GM19463 (cell line): ENCODE measurements around the gene ASIP.
"Not testable (repeated sequence)": the region's sequence is repeated elsewhere in the genome, so short reads cannot be mapped to it uniquely, and the experiment has no call there.

Source experiments
- ATAC-seq: cut with Tn5 transposase; IDR thresholded peaks from one replicate; pipeline ENCODE4 v1.9.1; 2021; ENCODE audit warnings: mild to moderate bottlenecking, moderate library complexity; ENCODE audit not compliant: unreplicated experiment

The ASIP gene

GRCh38 chr20:34242015-34242414 lies 792 bp downstream of the ASIP start:
- ATAC-seq, result not testable (repeated sequence)

- ATAC-seq, result no peak
These were observed 1.7 kb downstream of the ASIP start for GRCh38 chr20:34242879-34243278.

- ATAC-seq, result no peak
These were observed 2.2 kb downstream of the ASIP start for GRCh38 chr20:34243377-34243776.

GRCh38 chr20:34246126-34246626 lies 5.0 kb downstream of the ASIP start:
- ATAC-seq, result no peak

- ATAC-seq, result no peak
These were observed 8.1 kb downstream of the ASIP start for GRCh38 chr20:34249291-34249690.

- ATAC-seq, result no peak
These were observed 8.8 kb downstream of the ASIP start for GRCh38 chr20:34250005-34250404.

- no peak for ATAC-seq
These were observed 10.4 kb downstream of the ASIP start for GRCh38 chr20:34251619-34252018.

- ATAC-seq, result not testable (repeated sequence)
These were observed 11.3 kb downstream of the ASIP start for GRCh38 chr20:34252431-34253086.

GRCh38 chr20:34254979-34255378 lies 13.8 kb downstream of the ASIP start:
- ATAC-seq, result no peak

- ATAC-seq, result no peak
These were observed 15.5 kb downstream of the ASIP start for GRCh38 chr20:34256629-34257124.

GRCh38 chr20:34260208-34260942 lies 19.2 kb downstream of the ASIP start:
- ATAC-seq, result no peak

GRCh38 chr20:34262488-34263288 lies 21.5 kb downstream of the ASIP start:
- ATAC-seq, result no peak

GRCh38 chr20:34263468-34263867 lies 22.2 kb downstream of the ASIP start:
- ATAC-seq, result not testable (repeated sequence)

- no peak for ATAC-seq
These were observed 22.9 kb downstream of the ASIP start for GRCh38 chr20:34264141-34264540.

GRCh38 chr20:34268145-34268544 lies 26.9 kb downstream of the ASIP start:
- no peak for ATAC-seq

GRCh38 chr20:34268851-34269636 lies 27.8 kb downstream of the ASIP start:
- ATAC-seq, result no peak

- ATAC-seq, result no peak
These were observed 28.9 kb downstream of the ASIP start for GRCh38 chr20:34269996-34270627.

GRCh38 chr20:34271956-34272355 lies 30.7 kb downstream of the ASIP start:
- no peak for ATAC-seq

GRCh38 chr20:34274694-34275093 lies 33.5 kb downstream of the ASIP start:
- no peak for ATAC-seq

- no peak for ATAC-seq
These were observed 40.0 kb downstream of the ASIP start for GRCh38 chr20:34281177-34281576.
